Activated B cell treated with CpG ODN at 0.5 μM for 24 hours (primary cell): ENCODE results near the gene KCNQ1. TPM values are rescaled to one million over a fixed set of nuclear protein-coding genes. Genes with fewer than 3 reads are reported as not detected.

Experiments
- ATAC-seq: fragments of 200-7000 bp; cut with Tn5 transposase; one replicate; pipeline ENCODE4 v1.10.0; 2021; ENCODE audit warnings: low read depth, mild to moderate bottlenecking, moderate library complexity
- CTCF ChIA-PET: fragments of 350-600 bp; sonication (Branson Sonifier 250); formaldehyde crosslinking; loops from one replicate; lab custom pipeline; 2021; ENCODE audit warnings: antibody characterized with exemption; lab: Charles Lee
- POLR2A ChIA-PET: fragments of 350-600 bp; sonication (Branson Sonifier 250); formaldehyde crosslinking; loops from one replicate; lab custom pipeline; 2021; ENCODE audit warnings: antibody characterized with exemption; lab: Charles Lee
- DNase-seq: peaks from one replicate; pipeline ENCODE4 v3.0.0; 2022
- H3K27ac Mint-ChIP-seq: one replicate; pipeline ENCODE4 v1.8.0; 2020; ENCODE audit warnings: mixed read lengths
- H3K27me3 Mint-ChIP-seq: one replicate; pipeline ENCODE4 v1.8.0; 2021; ENCODE audit warnings: mixed read lengths
- H3K36me3 Mint-ChIP-seq: one replicate; pipeline ENCODE4 v1.8.0; 2021; ENCODE audit warnings: low read depth, mixed read lengths
- H3K4me1 Mint-ChIP-seq: one replicate; pipeline ENCODE4 v1.8.0; 2021; ENCODE audit warnings: mixed read lengths
- H3K4me3 Mint-ChIP-seq: one replicate; pipeline ENCODE4 v1.8.0; 2020; ENCODE audit warnings: mild to moderate bottlenecking, mixed read lengths
- H3K9me3 Mint-ChIP-seq: one replicate; pipeline ENCODE4 v1.8.0; 2020; ENCODE audit warnings: mixed read lengths
- intact Hi-C: fragments of 100-400 bp; cut with micrococcal nuclease; formaldehyde crosslinking; loops from one replicate; pipeline ENCODE4 v1.15.1; 2024
- total RNA-seq: library from RNA; stranded (reverse); gene quantifications from 2 replicates; pipeline ENCODE4 v1.2.3, GENCODE V29; 2022
- TF ChIP-seq, protein P1 (sequence below): fragments of 200-600 bp; IDR thresholded peaks from one replicate; pipeline ENCODE4 v1.8.0; 2022; ENCODE audit warnings: antibody characterized with exemption, mild to moderate bottlenecking

The KCNQ1 gene
- total RNA-seq, 1 donor from 2014 or later = 6.5 TPM

DNA sequence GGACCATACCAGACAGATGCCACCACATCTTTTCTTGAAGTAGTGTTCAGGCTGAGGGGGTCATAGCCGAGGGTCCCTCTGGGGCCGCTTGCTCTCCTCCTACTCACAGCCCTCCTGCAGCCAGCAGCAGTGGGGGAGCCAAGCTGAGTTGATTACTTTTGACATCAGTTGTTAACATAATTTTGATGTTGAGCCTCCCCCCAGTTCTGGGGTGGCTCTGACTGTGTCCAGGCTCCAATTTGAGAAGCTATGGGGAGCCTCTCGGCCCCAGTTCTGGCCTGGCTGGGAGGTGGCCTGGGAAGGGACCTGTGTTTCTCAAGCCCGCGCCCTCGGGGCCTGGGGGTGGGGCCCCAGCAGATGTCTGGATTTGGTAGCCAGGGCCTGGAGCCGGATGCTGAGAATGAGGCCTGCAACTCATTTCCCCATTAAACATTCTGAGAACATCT is 207.0 kb downstream of the KCNQ1 start:
- POLR2A ChIA-PET = no interaction called here
- Mint-ChIP-seq H3K9me3 (peaks cover 28% of the 10 kb centered on the region), H3K36me3 (peaks cover 50% of the 10 kb centered on the region), H3K27me3 (no peaks in the 10 kb centered on the region), H3K27ac (no peak overlapping the region), H3K4me1 (no peaks in the 10 kb centered on the region), H3K4me3 (no peak overlapping the region)
- no peak for DNase-seq
- TF ChIP-seq, protein P1, sequence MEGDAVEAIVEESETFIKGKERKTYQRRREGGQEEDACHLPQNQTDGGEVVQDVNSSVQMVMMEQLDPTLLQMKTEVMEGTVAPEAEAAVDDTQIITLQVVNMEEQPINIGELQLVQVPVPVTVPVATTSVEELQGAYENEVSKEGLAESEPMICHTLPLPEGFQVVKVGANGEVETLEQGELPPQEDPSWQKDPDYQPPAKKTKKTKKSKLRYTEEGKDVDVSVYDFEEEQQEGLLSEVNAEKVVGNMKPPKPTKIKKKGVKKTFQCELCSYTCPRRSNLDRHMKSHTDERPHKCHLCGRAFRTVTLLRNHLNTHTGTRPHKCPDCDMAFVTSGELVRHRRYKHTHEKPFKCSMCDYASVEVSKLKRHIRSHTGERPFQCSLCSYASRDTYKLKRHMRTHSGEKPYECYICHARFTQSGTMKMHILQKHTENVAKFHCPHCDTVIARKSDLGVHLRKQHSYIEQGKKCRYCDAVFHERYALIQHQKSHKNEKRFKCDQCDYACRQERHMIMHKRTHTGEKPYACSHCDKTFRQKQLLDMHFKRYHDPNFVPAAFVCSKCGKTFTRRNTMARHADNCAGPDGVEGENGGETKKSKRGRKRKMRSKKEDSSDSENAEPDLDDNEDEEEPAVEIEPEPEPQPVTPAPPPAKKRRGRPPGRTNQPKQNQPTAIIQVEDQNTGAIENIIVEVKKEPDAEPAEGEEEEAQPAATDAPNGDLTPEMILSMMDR = no peak
- CTCF ChIA-PET = no interaction called here
- ATAC-seq = no peak
- intact Hi-C loops = no loop called here

DNA sequence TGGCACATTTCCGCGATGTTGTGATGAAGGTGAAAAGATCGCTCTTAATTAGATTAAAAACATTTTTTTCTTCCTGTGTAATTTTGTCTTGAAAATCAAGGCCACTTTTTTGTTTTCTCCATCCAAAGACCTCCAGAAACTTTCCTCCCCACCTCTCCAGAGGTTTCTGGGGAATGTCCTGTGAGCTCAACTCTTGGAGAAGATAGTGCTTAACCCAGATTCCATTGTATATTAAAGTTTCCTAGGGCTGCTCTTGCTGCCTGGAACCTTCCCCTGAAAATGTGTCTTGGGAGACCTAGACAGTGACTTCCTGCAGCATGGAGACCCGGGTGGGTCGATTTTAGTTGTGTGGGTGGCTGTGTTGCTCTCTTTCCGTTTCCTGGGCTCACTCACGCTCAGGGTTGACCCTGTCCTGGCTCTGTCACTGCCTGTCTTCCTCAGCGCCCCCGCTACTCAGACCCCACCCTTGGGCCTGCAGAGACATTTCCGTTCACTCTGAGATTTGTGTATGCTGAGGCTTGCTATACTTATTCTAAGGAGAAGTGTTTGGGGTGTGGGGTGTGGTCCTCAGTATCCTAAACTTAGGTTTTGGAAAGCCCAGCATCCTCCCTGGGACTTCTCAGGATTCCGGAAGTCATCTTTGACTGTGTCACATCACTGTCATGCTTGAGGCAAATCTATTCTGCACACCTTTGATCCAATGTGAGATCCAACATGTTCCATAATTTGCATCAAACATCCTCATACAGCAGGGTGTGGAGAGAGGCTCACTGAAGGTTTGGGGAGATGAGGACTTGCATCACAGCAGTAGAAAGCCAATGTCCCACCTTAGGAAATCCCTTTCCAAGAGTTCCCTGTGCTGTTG is 207.8 kb downstream of the KCNQ1 start:
- Mint-ChIP-seq H3K4me1 (no peaks in the 10 kb centered on the region), H3K27ac (no peak overlapping the region), H3K4me3 (no peak overlapping the region), H3K9me3 (peaks cover 21% of the 10 kb centered on the region), H3K27me3 (no peaks in the 10 kb centered on the region), H3K36me3 (peaks cover 48% of the 10 kb centered on the region)
- intact Hi-C loops = no loop called here
- ATAC-seq (no peak), DNase-seq (no peak)
- TF ChIP-seq, protein P1 = no peak
- CTCF ChIA-PET = no interaction called here
- POLR2A ChIA-PET = no interaction called here

DNA sequence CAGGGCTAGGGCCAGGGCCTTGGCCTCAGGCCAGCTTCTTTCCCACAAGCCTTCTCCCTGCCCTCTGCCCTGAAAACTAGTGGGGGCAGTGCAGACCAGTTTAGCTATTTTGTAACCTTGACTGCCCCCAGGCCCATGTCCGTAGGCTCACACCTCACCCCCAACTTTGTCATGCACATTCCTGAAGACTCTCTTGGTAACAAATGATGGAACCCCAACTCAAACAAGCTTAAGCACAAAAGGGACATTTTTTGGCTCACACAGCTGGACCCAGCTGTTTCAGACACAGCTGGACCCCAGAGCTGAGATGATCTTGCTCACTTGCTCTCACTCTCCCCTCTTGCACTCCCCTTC is 208.4 kb downstream of the KCNQ1 start:
- CTCF ChIA-PET = no interaction called here
- H3K4me1 Mint-ChIP-seq = no peaks in the 10 kb centered on the region
- TF ChIP-seq, protein P1 = no peak
- ATAC-seq (no peak), DNase-seq (no peak)
- H3K36me3 Mint-ChIP-seq = peaks cover 48% of the 10 kb centered on the region
- H3K9me3 Mint-ChIP-seq = peaks cover 17% of the 10 kb centered on the region
- H3K27ac Mint-ChIP-seq = no peak overlapping the region
- no peak overlapping the region for H3K4me3 Mint-ChIP-seq
- no peaks in the 10 kb centered on the region for H3K27me3 Mint-ChIP-seq
- intact Hi-C loops = no loop called here
- POLR2A ChIA-PET = no interaction called here

DNA sequence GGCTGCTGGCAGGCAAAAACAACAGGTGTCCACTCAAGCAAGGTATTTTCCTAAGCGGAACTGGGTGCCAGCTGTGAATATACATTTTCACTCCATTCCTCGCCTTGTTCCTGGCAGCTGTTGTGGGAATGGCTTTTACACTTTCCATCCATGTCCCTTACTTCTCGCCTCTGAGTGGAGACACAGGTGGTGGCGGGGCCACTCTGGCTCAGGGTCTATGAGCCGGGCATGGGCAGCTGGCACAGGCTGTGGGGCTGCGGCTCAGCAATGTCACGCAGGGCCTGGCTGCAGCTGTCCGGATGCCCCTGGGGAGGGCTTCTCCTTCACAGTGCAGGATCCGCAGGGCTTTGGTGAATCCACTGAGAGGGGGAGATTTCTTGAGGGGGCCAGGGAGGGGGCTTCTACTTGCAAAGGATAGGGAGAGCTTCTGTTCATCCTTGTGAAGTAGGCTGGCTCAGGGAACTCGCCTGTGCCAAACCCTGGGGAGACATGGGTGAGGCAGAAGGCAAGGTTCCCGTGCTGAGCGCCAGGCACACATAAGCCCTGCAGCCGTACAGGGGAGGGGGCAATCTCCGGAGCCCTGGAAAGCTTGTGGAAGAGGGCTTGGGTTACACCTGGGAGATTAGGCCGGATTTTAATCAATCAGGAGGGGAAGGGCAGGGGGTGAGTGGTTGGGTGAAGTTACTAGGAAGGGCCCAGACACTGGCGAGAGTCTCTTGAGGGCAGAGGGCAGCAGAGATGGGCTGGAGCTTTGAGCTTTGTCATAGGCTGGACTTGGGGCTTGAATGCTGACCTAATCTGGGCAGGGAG is 209.3 kb downstream of the KCNQ1 start:
- no peak overlapping the region for H3K27ac Mint-ChIP-seq
- H3K27me3 Mint-ChIP-seq = no peaks in the 10 kb centered on the region
- intact Hi-C loops = no loop called here
- no peak overlapping the region for H3K4me3 Mint-ChIP-seq
- ChIA-PET CTCF (no interaction called here), POLR2A (no interaction called here)
- no peaks in the 10 kb centered on the region for H3K4me1 Mint-ChIP-seq
- TF ChIP-seq, protein P1 = no peak
- DNase-seq (no peak), ATAC-seq (no peak)
- peaks cover 52% of the 10 kb centered on the region for H3K36me3 Mint-ChIP-seq
- peaks cover 13% of the 10 kb centered on the region for H3K9me3 Mint-ChIP-seq
